ENCODE results near the gene MLH3. TPM values are rescaled to one million over a fixed set of nuclear protein-coding genes. Genes with fewer than 3 reads are reported as not detected.

The MLH3 gene
- total RNA-seq, 2 experiments from 2014 or later, result 13.2 to 14.4 TPM

- peaks cover 68% of the 10 kb centered on the region for H3K36me3 Mint-ChIP-seq (ENCODE audit: low read depth)
- intact Hi-C loops (cut with DNase I, micrococcal nuclease), result loop anchor here in 1 of 2 experiments (2.0 kb wide), 1 partner anchor 41 kb away; no protein-coding TSS in a partner anchor
- no peak overlapping the region for H3K4me3 Mint-ChIP-seq
- H3K27ac Mint-ChIP-seq, result no peak overlapping the region
- Histone ChIP-seq H3K9me3 (ENCODE audit: control insufficient read depth in 1 of 2, insufficient read depth in 1 of 2, low read length in 2 of 2) (no peaks in the 10 kb centered on the region), H3K36me3 (ENCODE audit: insufficient read depth, low read length) (peaks cover 10% of the 10 kb centered on the region), H3K27ac (ENCODE audit: low read depth in 1 of 2, low read length in 2 of 2) (no peak overlapping the region), H3K4me3 (ENCODE audit: low read length) (no peak overlapping the region), H3K27me3 (ENCODE audit: control insufficient read depth in 1 of 2, insufficient read depth in 2 of 2, low read length in 2 of 2) (no peaks in the 10 kb centered on the region), H3K4me1 (ENCODE audit: insufficient read depth, low read length) (peaks cover 11% of the 10 kb centered on the region)
- no peak for ATAC-seq (ENCODE audit: poor library complexity)
- H3K4me1 Mint-ChIP-seq (ENCODE audit: low read depth), result peaks cover 82% of the 10 kb centered on the region
- no peak for TF ChIP-seq CTCF (IDR thresholded peaks at IDR 0.05)
- no peaks in the 10 kb centered on the region for H3K9me3 Mint-ChIP-seq
- H3K27me3 Mint-ChIP-seq, result no peaks in the 10 kb centered on the region
- CTCF ChIA-PET, result no interaction called here
- DNase-seq, result no peak
- POLR2A ChIA-PET, result no interaction called here
These were observed 5.0 kb downstream of the MLH3 start for GRCh38 chr14:75046275-75046674.

GRCh38 chr14:75044752-75045151 is 6.5 kb downstream of the MLH3 start:
- H3K9me3 ChIP-seq (ENCODE audit: control insufficient read depth in 1 of 2, insufficient read depth in 1 of 2, low read length in 2 of 2), result no peaks in the 10 kb centered on the region
- ChIA-PET POLR2A (interaction anchor here (0.5 kb wide), 1 partner anchor 155 kb away, joined by 3 read pairs; no protein-coding TSS in a partner anchor), CTCF (interaction anchor here (1.7 kb wide), 1 partner anchor 44 kb away, joined by 4 read pairs; no protein-coding TSS in a partner anchor)
- no peak for DNase-seq
- H3K27me3 ChIP-seq (ENCODE audit: control insufficient read depth in 1 of 2, insufficient read depth in 2 of 2, low read length in 2 of 2), result no peaks in the 10 kb centered on the region
- H3K27ac ChIP-seq (ENCODE audit: low read depth in 1 of 2, low read length in 2 of 2), result no peak overlapping the region
- H3K36me3 ChIP-seq (ENCODE audit: insufficient read depth, low read length), result peaks cover 10% of the 10 kb centered on the region
- Mint-ChIP-seq H3K4me1 (ENCODE audit: low read depth) (peaks cover 69% of the 10 kb centered on the region), H3K27me3 (no peaks in the 10 kb centered on the region), H3K9me3 (no peaks in the 10 kb centered on the region), H3K27ac (no peak overlapping the region), H3K4me3 (no peak overlapping the region), H3K36me3 (ENCODE audit: low read depth) (peaks cover 66% of the 10 kb centered on the region)
- TF ChIP-seq CTCF (IDR thresholded peaks at IDR 0.05), result no peak
- peaks cover 2% of the 10 kb centered on the region for H3K4me1 ChIP-seq (ENCODE audit: insufficient read depth, low read length)
- no peak overlapping the region for H3K4me3 ChIP-seq (ENCODE audit: low read length)
- no peak for ATAC-seq (ENCODE audit: poor library complexity)
- intact Hi-C loops (cut with DNase I, micrococcal nuclease), result loop anchor here in 1 of 2 experiments (5.0 kb wide), 1 partner anchor 33 kb away; no protein-coding TSS in a partner anchor

- Histone ChIP-seq H3K36me3 (ENCODE audit: insufficient read depth, low read length) (peaks cover 10% of the 10 kb centered on the region), H3K4me3 (ENCODE audit: low read length) (no peak overlapping the region), H3K27me3 (ENCODE audit: control insufficient read depth in 1 of 2, insufficient read depth in 2 of 2, low read length in 2 of 2) (no peaks in the 10 kb centered on the region), H3K4me1 (ENCODE audit: insufficient read depth, low read length) (peaks cover 2% of the 10 kb centered on the region), H3K27ac (ENCODE audit: low read depth in 1 of 2, low read length in 2 of 2) (no peak overlapping the region), H3K9me3 (ENCODE audit: control insufficient read depth in 1 of 2, insufficient read depth in 1 of 2, low read length in 2 of 2) (no peaks in the 10 kb centered on the region)
- no peaks in the 10 kb centered on the region for H3K9me3 Mint-ChIP-seq
- POLR2A ChIA-PET, result no interaction called here
- TF ChIP-seq CTCF (IDR thresholded peaks at IDR 0.05), result no peak
- H3K4me1 Mint-ChIP-seq (ENCODE audit: low read depth), result peaks cover 65% of the 10 kb centered on the region
- intact Hi-C loops (cut with DNase I, micrococcal nuclease), result loop anchor here in 1 of 2 experiments (5.0 kb wide), 1 partner anchor 33 kb away; no protein-coding TSS in a partner anchor
- H3K4me3 Mint-ChIP-seq, result peak overlapping the region; percentile 38
- ATAC-seq (ENCODE audit: poor library complexity) (no peak), DNase-seq (no peak)
- peaks cover 62% of the 10 kb centered on the region for H3K36me3 Mint-ChIP-seq (ENCODE audit: low read depth)
- CTCF ChIA-PET, result interaction anchor here (1.7 kb wide), 1 partner anchor 44 kb away, joined by 4 read pairs; no protein-coding TSS in a partner anchor
- no peaks in the 10 kb centered on the region for H3K27me3 Mint-ChIP-seq
- no peak overlapping the region for H3K27ac Mint-ChIP-seq
These were observed 6.9 kb downstream of the MLH3 start for GRCh38 chr14:75044322-75044721.

Measured in CD4-positive, alpha-beta T cell (primary cell).